Thyroid gland (tissue), 4 donors: ENCODE results near the gene GPR173. TPM values are rescaled to one million over a fixed set of nuclear protein-coding genes. Genes with fewer than 3 reads are reported as not detected.
A peak's percentile ranks its signal among the peaks of the same experiment; 100 is the strongest.

Experiments
- DNase-seq, 2 donors: peaks; one replicate each; pipeline ENCODE4 v3.0.0-alpha.2; 2019
- H3K27ac ChIP-seq, 3 donors: fragments of 200-600 bp; sonication (generic); 1 replicate in 2 of 3; 2 replicates in 1 of 3; pipeline ENCODE4 v1.5.1; 2016 to 2019; ENCODE audit warnings: mild to moderate bottlenecking in 1 of 3, moderate library complexity in 1 of 3
- H3K27me3 ChIP-seq: fragments of 200-600 bp; sonication (generic); one replicate; pipeline ENCODE4 v1.5.1; 2019
- H3K36me3 ChIP-seq, 2 donors: fragments of 200-600 bp; sonication (generic); one replicate each; pipeline ENCODE4 v1.5.1; 2016 to 2019
- H3K4me1 ChIP-seq, 2 donors: fragments of 200-600 bp; sonication (generic); one replicate each; pipeline ENCODE4 v1.5.1; 2017 to 2019
- H3K4me3 ChIP-seq, 3 donors: fragments of 200-600 bp; sonication (generic); replicated peaks in 1 of 3; 1 replicate in 2 of 3; 2 replicates in 1 of 3; pipeline ENCODE4 v1.5.1; 2016; ENCODE audit warnings: mild to moderate bottlenecking in 1 of 3
- H3K9me3 ChIP-seq: fragments of 200-600 bp; sonication (generic); one replicate; pipeline ENCODE4 v1.5.1; 2017
- CTCF ChIP-seq, 6 experiments: fragments of 200-600 bp in 3 of 6; fragments of 450-650 bp in 3 of 6; sonication (generic) in 3 of 6; IDR thresholded peaks; one replicate each; pipeline ENCODE4 v1.5.1; 2016 to 2019; ENCODE audit warnings: antibody characterized with exemption in 6 of 6, mild to moderate bottlenecking in 2 of 6, inconsistent platforms in 1 of 6, moderate library complexity in 1 of 6
- POLR2A ChIP-seq, 2 donors: fragments of 450-650 bp; IDR thresholded peaks; one replicate each; pipeline ENCODE4 v1.6.1; 2017; ENCODE audit warnings: antibody characterized with exemption in 2 of 2, mild to moderate bottlenecking in 2 of 2, moderate library complexity in 1 of 2
- WGBS, 2 donors: methylation state at CpG; one replicate each; pipeline ENCODE4 v1.1.5; 2017; 5-methylcytosine and 5-hydroxymethylcytosine counted together
- intact Hi-C: fragments of 100-400 bp; cut with DNase I; formaldehyde crosslinking; loops from one replicate; pipeline ENCODE4 v1.15.1; 2023
- total RNA-seq, 4 donors: library from RNA; depleted of rRNA; stranded (reverse); fragments of >200 nt; gene quantifications; one replicate each; pipeline ENCODE4 v1.2.3, GENCODE V29; 2016

Gene GPR173
- total RNA-seq, 4 donors from 2014 or later, result 0.78 to 1.3 (median 1.1) TPM

GRCh38 chrX:53086464-53086863 lies 37.9 kb downstream of the GPR173 start:
- no peak overlapping the region for H3K4me3 ChIP-seq
- intact Hi-C loops, result no loop called here
- no peaks in the 10 kb centered on the region for H3K27me3 ChIP-seq
- peaks cover 5 to 17% of the 10 kb centered on the region in 2 donors for H3K4me1 ChIP-seq
- peak; percentile 92 to 93 for DNase-seq
- H3K9me3 ChIP-seq, result no peaks in the 10 kb centered on the region
- H3K27ac ChIP-seq, result peak overlapping the region; percentile 50 to 80 (median 60)
- TF ChIP-seq CTCF (IDR thresholded peaks at IDR 0.05) (no peak), POLR2A (IDR thresholded peaks at IDR 0.05) (peak in 1 of 2 donors; percentile 6)
- 30 to 50% methylated on average over 6 of the region's 6 CpGs for whole genome bisulfite sequencing, 2 donors
- peaks cover 0 to 9% of the 10 kb centered on the region in 2 donors for H3K36me3 ChIP-seq

- Histone ChIP-seq H3K4me1 (peaks cover 5 to 17% of the 10 kb centered on the region in 2 donors), H3K9me3 (no peaks in the 10 kb centered on the region), H3K27ac (peak overlapping the region; percentile 60 to 80 (median 66)), H3K36me3 (peaks cover 0 to 9% of the 10 kb centered on the region in 2 donors), H3K4me3 (no peak overlapping the region), H3K27me3 (no peaks in the 10 kb centered on the region)
- TF ChIP-seq CTCF (IDR thresholded peaks at IDR 0.05), result no peak
- no peak for TF ChIP-seq POLR2A (IDR thresholded peaks at IDR 0.05)
- WGBS, 2 donors, result 85 to 89% methylated on average over 3 of the region's 3 CpGs
- no peak for DNase-seq
- intact Hi-C loops, result no loop called here
These were observed 38.8 kb downstream of the GPR173 start for GRCh38 chrX:53087388-53087831.

GRCh38 chrX:53088136-53088974 lies 39.8 kb downstream of the GPR173 start:
- intact Hi-C loops, result no loop called here
- peak overlapping the region in 2 of 3 donors; percentile 9 to 12 for H3K4me3 ChIP-seq
- WGBS, 2 donors, result 21 to 33% methylated on average over 33 to 38 of the region's 51 CpGs
- H3K27ac ChIP-seq, result peak overlapping the region; percentile 60 to 90 (median 80)
- H3K9me3 ChIP-seq, result no peaks in the 10 kb centered on the region
- peaks cover 5 to 17% of the 10 kb centered on the region in 2 donors for H3K4me1 ChIP-seq
- peaks cover 0 to 9% of the 10 kb centered on the region in 2 donors for H3K36me3 ChIP-seq
- TF ChIP-seq CTCF (IDR thresholded peaks at IDR 0.05) (no peak), POLR2A (IDR thresholded peaks at IDR 0.05) (peak in 1 of 2 donors; percentile 64)
- H3K27me3 ChIP-seq, result no peaks in the 10 kb centered on the region
- DNase-seq, result peak; percentile 86 to 88

- peak overlapping the region; percentile 60 to 90 (median 80) for H3K27ac ChIP-seq
- no peaks in the 10 kb centered on the region for H3K27me3 ChIP-seq
- H3K4me1 ChIP-seq, result peaks cover 0 to 13% of the 10 kb centered on the region in 2 donors
- peak; percentile 54 to 55 for DNase-seq
- H3K9me3 ChIP-seq, result no peaks in the 10 kb centered on the region
- peaks cover 0 to 9% of the 10 kb centered on the region in 2 donors for H3K36me3 ChIP-seq
- H3K4me3 ChIP-seq, result peak overlapping the region in 1 of 3 donors; percentile 9
- intact Hi-C loops, result no loop called here
- TF ChIP-seq POLR2A (IDR thresholded peaks at IDR 0.05), result no peak
- peak; percentile 56 to 83 (median 66) for TF ChIP-seq CTCF (IDR thresholded peaks at IDR 0.05)
- WGBS, 2 donors, result 9 to 11% methylated on average over 11 of the region's 11 CpGs
These were observed 40.7 kb downstream of the GPR173 start for GRCh38 chrX:53089224-53089842.
